MCF 10A (cell line): ENCODE measurements around the gene CDHR3. TPM values are rescaled to one million over a fixed set of nuclear protein-coding genes. Genes with fewer than 3 reads are reported as not detected.

Source experiments
- BruUV-seq: library from RNA; stranded (reverse); fragments of 400-500 nt; replicated peaks from 2 replicates; lab custom pipeline; 2021; lab: Mats Ljungman, UMichigan
- CTCF ChIA-PET: fragments of 300-600 bp; sonication (Branson Sonifier 250); formaldehyde crosslinking; extraction: SDS; loops from one replicate; lab custom pipeline; 2021; ENCODE audit warnings: antibody characterized with exemption, inconsistent platforms; lab: Yijun Ruan, JAX
- POLR2A ChIA-PET: fragments of 300-600, 350-650 bp; sonication (Branson Sonifier 250); formaldehyde crosslinking; extraction: SDS; loops from one replicate; lab custom pipeline; 2020; ENCODE audit warnings: antibody characterized with exemption, inconsistent platforms; lab: Yijun Ruan, JAX
- DNase-seq: peaks from one replicate; pipeline ENCODE4 v3.0.0-alpha.2; 2018; ENCODE audit not compliant: unreplicated experiment
- H3K27ac Mint-ChIP-seq: one replicate; pipeline ENCODE4 v1.8.0; 2022; ENCODE audit warnings: mild to moderate bottlenecking, low read depth, mixed read lengths; ENCODE audit not compliant: unreplicated experiment
- H3K27me3 Mint-ChIP-seq: one replicate; pipeline ENCODE4 v1.8.0; 2022; ENCODE audit warnings: mixed read lengths; ENCODE audit not compliant: insufficient read depth, unreplicated experiment
- H3K36me3 Mint-ChIP-seq: one replicate; pipeline ENCODE4 v1.8.0; 2022; ENCODE audit warnings: mild to moderate bottlenecking, moderate library complexity, mixed read lengths; ENCODE audit not compliant: insufficient read depth, unreplicated experiment
- H3K4me1 Mint-ChIP-seq: one replicate; pipeline ENCODE4 v1.8.0; 2022; ENCODE audit warnings: mixed read lengths; ENCODE audit not compliant: insufficient read depth, unreplicated experiment
- H3K4me3 Mint-ChIP-seq: one replicate; pipeline ENCODE4 v1.8.0; 2022; ENCODE audit warnings: mild to moderate bottlenecking, moderate library complexity, mixed read lengths; ENCODE audit not compliant: unreplicated experiment
- H3K9me3 Mint-ChIP-seq: one replicate; pipeline ENCODE4 v1.8.0; 2022; ENCODE audit warnings: mixed read lengths; ENCODE audit not compliant: unreplicated experiment
- CTCF ChIP-seq: fragments of 200-600 bp; IDR thresholded peaks from one replicate; pipeline ENCODE4 v1.8.0; 2022; ENCODE audit warnings: antibody characterized with exemption, mild to moderate bottlenecking; ENCODE audit not compliant: unreplicated experiment
- intact Hi-C: fragments of 100-400 bp; cut with micrococcal nuclease; formaldehyde crosslinking; loops from 2 replicates; pipeline ENCODE4 v1.14.1; 2022
- total RNA-seq: library from RNA; stranded (reverse); gene quantifications from 2 replicates; pipeline ENCODE4 v1.2.3, GENCODE V29; 2022

Gene CDHR3
- total RNA-seq, 1 experiment from 2014 or later: 0.19 TPM

- Mint-ChIP-seq H3K27me3 (no peaks in the 10 kb centered on the region), H3K4me3 (no peak overlapping the region), H3K9me3 (no peaks in the 10 kb centered on the region), H3K36me3 (no peaks in the 10 kb centered on the region), H3K27ac (no peak overlapping the region), H3K4me1 (no peaks in the 10 kb centered on the region)
- TF ChIP-seq CTCF: no peak
- intact Hi-C loops: no loop called here
- POLR2A ChIA-PET: interaction anchor here (0.6 kb wide), 1 partner anchor 47 kb away, joined by 3 read pairs; no protein-coding TSS in a partner anchor
- BruUV-seq: no TSS peak
- DNase-seq: no peak
- CTCF ChIA-PET: no interaction called here
Observed at GRCh38 chr7:105940109-105940508, 23.0 kb upstream of the CDHR3 start.

- H3K9me3 Mint-ChIP-seq: no peaks in the 10 kb centered on the region
- no peak overlapping the region for H3K27ac Mint-ChIP-seq
- no TSS peak for BruUV-seq
- H3K4me3 Mint-ChIP-seq: no peak overlapping the region
- no peaks in the 10 kb centered on the region for H3K4me1 Mint-ChIP-seq
- ChIA-PET CTCF (interaction anchor here (0.6 to 0.7 kb wide), 2 partner anchors 81 to 226 kb away, joined by 3 read pairs; no protein-coding TSS in a partner anchor), POLR2A (no interaction called here)
- intact Hi-C loops: no loop called here
- TF ChIP-seq CTCF: no peak
- H3K27me3 Mint-ChIP-seq: no peaks in the 10 kb centered on the region
- no peak for DNase-seq
- H3K36me3 Mint-ChIP-seq: no peaks in the 10 kb centered on the region
Observed at GRCh38 chr7:105941596-105941995, 21.5 kb upstream of the CDHR3 start.

- no peaks in the 10 kb centered on the region for H3K36me3 Mint-ChIP-seq
- no peak for DNase-seq
- peaks cover 14% of the 10 kb centered on the region for H3K27me3 Mint-ChIP-seq
- TF ChIP-seq CTCF: no peak
- no peaks in the 10 kb centered on the region for H3K9me3 Mint-ChIP-seq
- ChIA-PET POLR2A (no interaction called here), CTCF (interaction anchor here (0.6 kb wide), 1 partner anchor 391 kb away, joined by 4 read pairs; no protein-coding TSS in a partner anchor)
- intact Hi-C loops: no loop called here
- no peaks in the 10 kb centered on the region for H3K4me1 Mint-ChIP-seq
- no peak overlapping the region for H3K4me3 Mint-ChIP-seq
- no peak overlapping the region for H3K27ac Mint-ChIP-seq
- no TSS peak for BruUV-seq
Observed at GRCh38 chr7:105943486-105943885, 19.6 kb upstream of the CDHR3 start.

GRCh38 chr7:105945848-105946247, 17.2 kb upstream of the CDHR3 start:
- no peak for DNase-seq
- no peaks in the 10 kb centered on the region for H3K9me3 Mint-ChIP-seq
- BruUV-seq: no TSS peak
- H3K4me1 Mint-ChIP-seq: no peaks in the 10 kb centered on the region
- H3K27ac Mint-ChIP-seq: no peak overlapping the region
- POLR2A ChIA-PET: no interaction called here
- H3K36me3 Mint-ChIP-seq: no peaks in the 10 kb centered on the region
- peaks cover 14% of the 10 kb centered on the region for H3K27me3 Mint-ChIP-seq
- intact Hi-C loops: no loop called here
- CTCF ChIA-PET: no interaction called here
- no peak for TF ChIP-seq CTCF
- H3K4me3 Mint-ChIP-seq: no peak overlapping the region
